ENCODE data around the gene ADAMTS19. TPM values are rescaled to one million over a fixed set of nuclear protein-coding genes. Genes with fewer than 3 reads are reported as not detected.

Gene ADAMTS19
- polyA plus RNA-seq, 3 donors, result not detected

GRCh38 chr5:129465776-129466344 lies 5.8 kb downstream of the ADAMTS19 start:
- H3K27ac Mint-ChIP-seq, result no peak overlapping the region
- 95% methylated on average over 4 of the region's 4 CpGs for WGBS (ENCODE audit: insufficient coverage)

GRCh38 chr5:129474544-129474943 lies 14.4 kb downstream of the ADAMTS19 start:
- DNase-seq, result no peak
- no peak overlapping the region for H3K27ac ChIP-seq (ENCODE audit: low read depth in 1 of 2, low read length in 2 of 2)
- H3K36me3 ChIP-seq (replicated peaks in 1 of 2; ENCODE audit: control insufficient read depth in 1 of 2, insufficient read depth in 2 of 2, low read length in 2 of 2), result no peaks in the 10 kb centered on the region
- no peaks in the 10 kb centered on the region for H4K20me1 ChIP-seq (ENCODE audit: insufficient read depth, low read length)
- H3K9me3 Mint-ChIP-seq, result peaks cover 0 to 2% (median 0%) of the 10 kb centered on the region in 7 donors
- H3K4me2 ChIP-seq (replicated peaks; ENCODE audit: extremely low read depth, low read length, poor library complexity, severe bottlenecking), result no peak overlapping the region
- intact Hi-C loops (cut with micrococcal nuclease), result no loop called here
- H3K27me3 Mint-ChIP-seq (ENCODE audit: low read depth in 3 of 3), result peaks cover 0 to 2% (median 0%) of the 10 kb centered on the region in 3 donors
- no peak for TF ChIP-seq CTCF (IDR thresholded peaks at IDR 0.05)
- no peak overlapping the region for H2AFZ ChIP-seq (ENCODE audit: insufficient read depth, low read depth, low read length, poor library complexity, severe bottlenecking)
- no CpG with 5 or more reads among the region's 2 CpGs for WGBS (ENCODE audit: insufficient coverage)
- no peak overlapping the region for H3K27ac Mint-ChIP-seq
- no peaks in the 10 kb centered on the region for H3K36me3 Mint-ChIP-seq
- H3K4me3 Mint-ChIP-seq, result no peak overlapping the region
- H3K79me2 ChIP-seq (ENCODE audit: insufficient read depth, low read length), result no peaks in the 10 kb centered on the region
- H3K4me3 ChIP-seq (replicated peaks in 1 of 3; ENCODE audit: low read depth in 2 of 3, low read length in 3 of 3), result no peak overlapping the region
- H3K4me1 ChIP-seq (ENCODE audit: control insufficient read depth in 1 of 2, insufficient read depth in 2 of 2, low read length in 2 of 2), result no peaks in the 10 kb centered on the region
- no peaks in the 10 kb centered on the region for H3K4me1 Mint-ChIP-seq
- no peaks in the 10 kb centered on the region for H3K27me3 ChIP-seq (ENCODE audit: control insufficient read depth in 2 of 2, insufficient read depth in 2 of 2, low read length in 2 of 2)
- H3K9me3 ChIP-seq (replicated peaks in 1 of 2; ENCODE audit: control insufficient read depth in 1 of 2, insufficient read depth in 1 of 2, low read length in 2 of 2), result no peaks in the 10 kb centered on the region
- no peak overlapping the region for H3K9ac ChIP-seq (ENCODE audit: insufficient read depth, low read length, poor library complexity, severe bottlenecking)

More at GRCh38 chr5:129465776-129466344, 5.8 kb downstream of the ADAMTS19 start:
- Histone ChIP-seq H3K4me1 (ENCODE audit: control insufficient read depth in 1 of 2, insufficient read depth in 2 of 2, low read length in 2 of 2) (no peaks in the 10 kb centered on the region), H3K9me3 (replicated peaks in 1 of 2; ENCODE audit: control insufficient read depth in 1 of 2, insufficient read depth in 1 of 2, low read length in 2 of 2) (peaks cover 0 to 6% of the 10 kb centered on the region in 2 donors), H4K20me1 (ENCODE audit: insufficient read depth, low read length) (no peaks in the 10 kb centered on the region), H3K36me3 (replicated peaks in 1 of 2; ENCODE audit: control insufficient read depth in 1 of 2, insufficient read depth in 2 of 2, low read length in 2 of 2) (no peaks in the 10 kb centered on the region), H3K79me2 (ENCODE audit: insufficient read depth, low read length) (no peaks in the 10 kb centered on the region), H3K27ac (ENCODE audit: low read depth in 1 of 2, low read length in 2 of 2) (no peak overlapping the region), H2AFZ (ENCODE audit: insufficient read depth, low read depth, low read length, poor library complexity, severe bottlenecking) (no peak overlapping the region), H3K4me2 (replicated peaks; ENCODE audit: extremely low read depth, low read length, poor library complexity, severe bottlenecking) (no peak overlapping the region), H3K9ac (ENCODE audit: insufficient read depth, low read length, poor library complexity, severe bottlenecking) (no peak overlapping the region), H3K4me3 (replicated peaks in 1 of 3; ENCODE audit: low read depth in 2 of 3, low read length in 3 of 3) (no peak overlapping the region), H3K27me3 (ENCODE audit: control insufficient read depth in 2 of 2, insufficient read depth in 2 of 2, low read length in 2 of 2) (peaks cover 20 to 23% of the 10 kb centered on the region in 2 donors)
- no peak overlapping the region for H3K4me3 Mint-ChIP-seq
- DNase-seq, result no peak
- peaks cover 15 to 17% (median 17%) of the 10 kb centered on the region in 3 donors for H3K27me3 Mint-ChIP-seq (ENCODE audit: low read depth in 3 of 3)
- intact Hi-C loops (cut with micrococcal nuclease), result no loop called here
- TF ChIP-seq CTCF (IDR thresholded peaks at IDR 0.05), result no peak
- peaks cover 0 to 2% of the 10 kb centered on the region in 2 donors for H3K36me3 Mint-ChIP-seq
- H3K4me1 Mint-ChIP-seq, result peaks cover 2% of the 10 kb centered on the region
- peaks cover 0 to 8% (median 4%) of the 10 kb centered on the region in 7 donors for H3K9me3 Mint-ChIP-seq

All from CD14-positive monocyte (primary cell).